Middle frontal gyrus (tissue), 1 donor: ENCODE results near the gene CTXND2.

Experiments used
- DNase-seq: peaks from one replicate; pipeline ENCODE4 v3.0.0-alpha.2; 2015; ENCODE audit warnings: low spot score; ENCODE audit errors: extremely low spot score

CTXND2 gene

DNA sequence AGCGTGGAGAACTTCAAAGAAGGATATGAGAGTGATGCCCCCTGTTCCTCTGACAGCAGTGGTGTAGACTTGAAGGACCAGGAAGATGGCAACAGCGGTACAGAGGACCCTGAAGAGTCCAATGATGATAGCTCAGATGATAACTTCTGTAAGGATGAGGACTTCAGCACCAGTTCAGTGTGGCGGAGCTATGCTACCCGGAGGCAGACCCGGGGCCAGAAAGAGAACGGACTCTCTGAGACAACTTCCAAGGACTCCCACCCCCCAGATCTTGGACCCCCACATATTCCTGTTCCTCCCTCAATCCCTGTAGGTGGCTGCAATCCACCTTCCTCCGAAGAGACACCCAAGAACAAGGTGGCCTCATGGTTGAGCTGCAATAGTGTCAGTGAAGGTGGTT is 73.7 kb downstream of the CTXND2 start:
- no peak for DNase-seq

DNA sequence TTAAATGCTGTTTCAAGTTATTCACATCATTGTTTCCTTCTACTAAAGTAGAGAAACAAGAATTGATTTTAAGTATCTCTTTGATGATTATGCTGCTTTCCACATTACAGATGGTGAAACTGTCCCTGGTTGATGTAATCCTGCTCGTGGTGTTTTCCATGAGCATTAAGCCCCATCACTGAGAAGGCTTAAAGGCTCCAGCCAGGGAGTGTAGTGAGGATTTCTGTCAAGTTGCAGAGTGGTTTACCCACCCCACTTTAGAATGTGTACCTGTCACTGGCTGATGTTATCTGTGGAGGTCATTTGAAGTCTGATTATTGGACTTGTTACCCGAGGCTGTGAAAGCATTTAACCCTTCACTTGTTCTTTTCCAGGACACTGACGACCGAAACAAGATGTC is 74.8 kb downstream of the CTXND2 start:
- DNase-seq = no peak
